ENCODE measurements around the gene SAP30BP. TPM values are rescaled to one million over a fixed set of nuclear protein-coding genes. Genes with fewer than 3 reads are reported as not detected.

Gene SAP30BP
- total RNA-seq, 1 experiment from 2014 or later, result 96.4 TPM

GRCh38 chr17:75719732-75720131 is 52.6 kb downstream of the SAP30BP start:
- H3K4me1 Mint-ChIP-seq (ENCODE audit: low read depth, unreplicated experiment), result peaks cover 23% of the 10 kb centered on the region
- H3K36me3 Mint-ChIP-seq (ENCODE audit: insufficient read depth, unreplicated experiment), result peaks cover 36% of the 10 kb centered on the region
- no peaks in the 10 kb centered on the region for H3K27me3 Mint-ChIP-seq (ENCODE audit: unreplicated experiment)
- no peak for TF ChIP-seq CTCF (IDR thresholded peaks at IDR 0.05; ENCODE audit: unreplicated experiment)
- H3K4me3 Mint-ChIP-seq (ENCODE audit: low read depth, unreplicated experiment), result peak overlapping the region; percentile 99
- no peaks in the 10 kb centered on the region for H3K9me3 Mint-ChIP-seq (ENCODE audit: low read depth, unreplicated experiment)
- intact Hi-C loops (cut with micrococcal nuclease; ENCODE audit: unreplicated experiment), result loop anchor here (5.0 kb wide), 1 partner anchor 42 kb away; no protein-coding TSS in a partner anchor
- no peak overlapping the region for H3K27ac Mint-ChIP-seq (ENCODE audit: unreplicated experiment)
- DNase-seq, result no peak
- BruUV-seq (replicated peaks), result no TSS peak
- CTCF ChIA-PET, result interaction anchor here (1.4 to 3.0 kb wide), 3 partner anchors 13 to 45 kb away, joined by 3 to 14 read pairs (median 6); no protein-coding TSS in a partner anchor

- H3K27ac Mint-ChIP-seq (ENCODE audit: unreplicated experiment), result peak within 1 kb of the TSS; percentile 93
- intact Hi-C loops (cut with micrococcal nuclease; ENCODE audit: unreplicated experiment), result loop anchor here (5.0 kb wide), 1 partner anchor 44 kb away; no protein-coding TSS in a partner anchor
- CTCF ChIA-PET, result interaction anchor here (0.5 to 3.0 kb wide), 10 partner anchors 14 to 59 kb away, joined by 3 to 17 read pairs (median 4); a partner anchor contains a TSS
- no peaks in the 10 kb centered on the region for H3K27me3 Mint-ChIP-seq (ENCODE audit: unreplicated experiment)
- DNase-seq, result peak; percentile 95
- H3K4me3 Mint-ChIP-seq (ENCODE audit: low read depth, unreplicated experiment), result peak within 1 kb of the TSS; percentile 99
- H3K4me1 Mint-ChIP-seq (ENCODE audit: low read depth, unreplicated experiment), result peaks cover 23% of the 10 kb centered on the region
- no peaks in the 10 kb centered on the region for H3K9me3 Mint-ChIP-seq (ENCODE audit: low read depth, unreplicated experiment)
- H3K36me3 Mint-ChIP-seq (ENCODE audit: insufficient read depth, unreplicated experiment), result peaks cover 47% of the 10 kb centered on the region
- TF ChIP-seq CTCF (IDR thresholded peaks at IDR 0.05; ENCODE audit: unreplicated experiment), result peak; percentile 14
- BruUV-seq (replicated peaks), result TSS peak; percentile 34
These were observed 53.7 kb downstream of the SAP30BP start, which contains the start of gene ITGB4 for GRCh38 chr17:75720656-75721462. TSS of gene ITGB4 (plus strand) at chr17:75721459. CDS start at chr17:75724704, 3,245 bp downstream.

- DNase-seq, result no peak
- peak overlapping the region; percentile 99 for H3K4me3 Mint-ChIP-seq (ENCODE audit: low read depth, unreplicated experiment)
- H3K27ac Mint-ChIP-seq (ENCODE audit: unreplicated experiment), result peak overlapping the region; percentile 93
- TF ChIP-seq CTCF (IDR thresholded peaks at IDR 0.05; ENCODE audit: unreplicated experiment), result no peak
- H3K36me3 Mint-ChIP-seq (ENCODE audit: insufficient read depth, unreplicated experiment), result peaks cover 53% of the 10 kb centered on the region
- intact Hi-C loops (cut with micrococcal nuclease; ENCODE audit: unreplicated experiment), result loop anchor here (5.0 kb wide), 1 partner anchor 44 kb away; no protein-coding TSS in a partner anchor
- no peaks in the 10 kb centered on the region for H3K9me3 Mint-ChIP-seq (ENCODE audit: low read depth, unreplicated experiment)
- TSS peak; percentile 58 for BruUV-seq (replicated peaks)
- no peaks in the 10 kb centered on the region for H3K27me3 Mint-ChIP-seq (ENCODE audit: unreplicated experiment)
- H3K4me1 Mint-ChIP-seq (ENCODE audit: low read depth, unreplicated experiment), result peaks cover 23% of the 10 kb centered on the region
- CTCF ChIA-PET, result interaction anchor here (0.6 to 3.0 kb wide), 10 partner anchors 15 to 88 kb away, joined by 3 to 17 read pairs (median 6); partner anchors contain the start of gene SMIM5
These were observed 54.4 kb downstream of the SAP30BP start for GRCh38 chr17:75721463-75722011.

- no peak for TF ChIP-seq CTCF (IDR thresholded peaks at IDR 0.05; ENCODE audit: unreplicated experiment)
- intact Hi-C loops (cut with micrococcal nuclease; ENCODE audit: unreplicated experiment), result loop anchor here (5.0 kb wide), 1 partner anchor 45 kb away; no protein-coding TSS in a partner anchor
- peak overlapping the region; percentile 93 for H3K27ac Mint-ChIP-seq (ENCODE audit: unreplicated experiment)
- no TSS peak for BruUV-seq (replicated peaks)
- H3K36me3 Mint-ChIP-seq (ENCODE audit: insufficient read depth, unreplicated experiment), result peaks cover 59% of the 10 kb centered on the region
- H3K4me1 Mint-ChIP-seq (ENCODE audit: low read depth, unreplicated experiment), result peaks cover 23% of the 10 kb centered on the region
- peak overlapping the region; percentile 99 for H3K4me3 Mint-ChIP-seq (ENCODE audit: low read depth, unreplicated experiment)
- DNase-seq, result peak; percentile 70
- CTCF ChIA-PET, result interaction anchor here (1.1 to 3.0 kb wide), 5 partner anchors 16 to 88 kb away, joined by 3 to 17 read pairs (median 13); partner anchors contain the start of gene SMIM5
- H3K27me3 Mint-ChIP-seq (ENCODE audit: unreplicated experiment), result no peaks in the 10 kb centered on the region
- no peaks in the 10 kb centered on the region for H3K9me3 Mint-ChIP-seq (ENCODE audit: low read depth, unreplicated experiment)
These were observed 54.9 kb downstream of the SAP30BP start for GRCh38 chr17:75722076-75722475.

All from Calu3 (cell line).